GM23248 (cell line): ENCODE data around the gene DNAJC25. TPM values are rescaled to one million over a fixed set of nuclear protein-coding genes. Genes with fewer than 3 reads are reported as not detected.

Experiments
- DNase-seq: peaks from one replicate; pipeline ENCODE4 v3.0.0-alpha.2; 2015
- H2AFZ ChIP-seq: fragments of 200-600 bp; sonication (generic); 2 replicates; pipeline ENCODE4 v1.6.1; 2016; ENCODE audit warnings: antibody characterized with exemption
- H3F3A ChIP-seq: fragments of 200-600 bp; sonication (generic); 2 replicates; pipeline ENCODE4 v1.6.1; 2016; ENCODE audit warnings: mild to moderate bottlenecking, antibody characterized with exemption, mixed run types; ENCODE audit not compliant: insufficient read depth
- H3K27ac ChIP-seq: fragments of 200-600 bp; sonication (generic); 2 replicates; pipeline ENCODE4 v1.5.1; 2016; ENCODE audit warnings: mild to moderate bottlenecking
- H3K27me3 ChIP-seq: fragments of 200-600 bp; sonication (generic); replicated peaks from 2 replicates; pipeline ENCODE4 v1.6.1; 2016; ENCODE audit warnings: mild to moderate bottlenecking; ENCODE audit not compliant: insufficient read depth
- H3K36me3 ChIP-seq: fragments of 200-600 bp; sonication (generic); 2 replicates; pipeline ENCODE4 v1.6.1; 2016; ENCODE audit warnings: low read depth, mild to moderate bottlenecking
- H3K4me1 ChIP-seq: fragments of 200-600 bp; sonication (generic); 2 replicates; pipeline ENCODE4 v1.6.1; 2016; ENCODE audit warnings: mild to moderate bottlenecking; ENCODE audit not compliant: insufficient read depth
- H3K4me2 ChIP-seq: fragments of 200-600 bp; sonication (generic); one replicate; pipeline ENCODE4 v1.6.1; 2016; ENCODE audit warnings: mild to moderate bottlenecking; ENCODE audit not compliant: unreplicated experiment
- H3K4me3 ChIP-seq: fragments of 200-600 bp; sonication (generic); 2 replicates; pipeline ENCODE4 v1.5.1; 2016; ENCODE audit warnings: mild to moderate bottlenecking
- H3K79me2 ChIP-seq: fragments of 200-600 bp; sonication (generic); 2 replicates; pipeline ENCODE4 v1.6.1; 2016; ENCODE audit warnings: mild to moderate bottlenecking; ENCODE audit not compliant: insufficient read depth
- H3K9ac ChIP-seq: fragments of 200-600 bp; sonication (generic); 2 replicates; pipeline ENCODE4 v1.6.1; 2016; ENCODE audit warnings: mild to moderate bottlenecking
- H3K9me2 ChIP-seq: fragments of 200-600 bp; sonication (generic); 2 replicates; pipeline ENCODE4 v1.6.1; 2016; ENCODE audit warnings: mixed run types, mild to moderate bottlenecking, moderate library complexity; ENCODE audit not compliant: insufficient read depth
- H3K9me3 ChIP-seq: fragments of 200-600 bp; sonication (generic); one replicate; pipeline ENCODE4 v1.6.1; 2017; ENCODE audit warnings: low read depth
- H4K20me1 ChIP-seq: fragments of 200-600 bp; sonication (generic); 2 replicates; pipeline ENCODE4 v1.6.0; 2016; ENCODE audit not compliant: insufficient read depth
- EZH2 ChIP-seq: fragments of 200-600 bp; sonication (generic); IDR thresholded peaks from 2 replicates; pipeline ENCODE4 v1.6.1; 2018; ENCODE audit warnings: antibody characterized with exemption, mild to moderate bottlenecking; ENCODE audit not compliant: insufficient read depth, poor library complexity, severe bottlenecking
- EZH2phosphoT487 ChIP-seq: fragments of 200-600 bp; sonication (generic); IDR thresholded peaks from 2 replicates; pipeline ENCODE4 v1.6.1; 2018; ENCODE audit warnings: antibody characterized with exemption, moderate library complexity, mild to moderate bottlenecking, low read depth; ENCODE audit not compliant: insufficient read depth
- WGBS, 2 experiments: methylation state at CpG; one replicate each; pipeline ENCODE4 v1.1.6; 2015 to 2017; ENCODE audit warnings: low lambda C conversion rate in 2 of 2, low coverage in 1 of 2; ENCODE audit errors: missing lambda C conversion rate in 2 of 2; 5-methylcytosine and 5-hydroxymethylcytosine counted together
- in situ Hi-C: fragments of 300-500 bp; cut with MboI; formaldehyde crosslinking; loops from 2 replicates; pipeline ENCODE4 v1.15.0; 2020
- polyA plus RNA-seq: library from polyadenylated mRNA; unstranded; fragments of >200 nt; fragmentation: Nextera tagmentation; extraction: Ambion mirVana; gene quantifications from 2 replicates; pipeline ENCODE4 v1.2.1, GENCODE V29; 2016
- total RNA-seq: library from RNA; depleted of rRNA; stranded (reverse); fragments of >200 nt; shearing (Covaris generic); gene quantifications from 2 replicates; pipeline ENCODE4 v1.2.3, GENCODE V29; 2014; rRNA removed

Gene DNAJC25
- total and polyA plus RNA-seq, 2 experiments from 2014 or later = 10.2 to 14.4 TPM

DNA sequence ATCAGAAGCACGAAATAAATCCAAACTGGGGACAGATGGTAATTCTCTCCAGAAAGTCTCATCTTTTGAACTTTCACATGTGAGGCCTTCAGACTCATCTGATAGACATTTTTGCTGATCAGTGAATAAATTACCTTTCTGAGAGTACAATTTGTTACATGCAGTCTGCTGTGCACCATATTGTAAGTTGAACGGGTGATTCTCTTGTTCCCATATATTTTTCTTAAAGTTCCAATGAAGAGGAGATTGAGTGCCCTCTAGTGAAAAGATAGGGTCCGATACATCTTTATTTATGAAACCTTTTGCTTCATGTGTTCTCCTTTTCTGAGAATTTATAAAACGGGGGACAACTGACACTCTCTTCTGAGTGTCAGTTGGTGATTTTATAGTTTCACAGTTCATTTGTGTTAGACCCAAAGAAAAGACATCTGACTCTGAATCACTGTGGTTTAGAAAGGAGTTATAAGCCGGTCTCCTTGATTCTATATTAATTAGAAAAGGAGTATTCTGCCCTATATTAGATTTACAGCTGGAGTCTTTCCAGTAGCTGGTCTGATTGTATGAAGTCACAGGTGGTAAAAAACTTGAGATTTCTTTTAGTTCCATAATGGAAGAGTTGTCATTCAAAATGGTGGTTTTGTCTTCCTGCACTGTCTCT lies 60.7 kb downstream of the DNAJC25 start:
- no peak for TF ChIP-seq EZH2phosphoT487
- no peak for TF ChIP-seq EZH2
- H3K9me3 ChIP-seq = no peaks in the 10 kb centered on the region
- peak; percentile 49 for DNase-seq
- H3K4me3 ChIP-seq = no peak overlapping the region
- in situ Hi-C loops = no loop called here
- 51 to 52% methylated on average over 5 of the region's 5 CpGs for WGBS, 2 experiments
- H3K27ac ChIP-seq = no peak overlapping the region
- H3K9me2 ChIP-seq = no peaks in the 10 kb centered on the region
- no peaks in the 10 kb centered on the region; the same call in 1 of the 2 replicates for H3K4me1 ChIP-seq
- H3K9ac ChIP-seq = no peak overlapping the region
- no peak overlapping the region for H3K4me2 ChIP-seq
- no peaks in the 10 kb centered on the region for H3K79me2 ChIP-seq
- no peaks in the 10 kb centered on the region for H3F3A ChIP-seq
- H2AFZ ChIP-seq = peak overlapping the region; percentile 75
- H3K36me3 ChIP-seq = no peaks in the 10 kb centered on the region
- H4K20me1 ChIP-seq = no peaks in the 10 kb centered on the region
- H3K27me3 ChIP-seq = no peaks in the 10 kb centered on the region

DNA sequence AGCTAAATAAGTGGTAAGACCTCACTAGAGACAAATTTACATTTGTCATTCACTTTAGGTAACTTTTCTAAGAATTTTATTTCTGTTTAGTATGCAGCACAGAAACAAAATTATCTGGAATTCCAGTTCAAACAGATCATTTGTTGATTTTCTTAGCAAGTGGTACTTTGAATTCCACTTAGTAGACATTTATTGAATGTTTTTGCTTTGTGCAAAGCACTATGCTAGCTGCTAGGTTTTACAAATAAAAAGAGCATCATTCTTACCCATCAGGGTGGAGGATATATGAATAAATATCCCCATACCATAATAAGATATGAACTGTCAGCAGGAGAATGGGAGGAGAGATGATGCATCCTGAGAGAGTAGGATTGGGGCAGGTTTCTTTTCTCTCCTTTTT lies 65.7 kb downstream of the DNAJC25 start:
- Histone ChIP-seq H3K36me3 (no peaks in the 10 kb centered on the region), H3K79me2 (no peaks in the 10 kb centered on the region), H3K4me3 (no peak overlapping the region), H3K9ac (no peak overlapping the region), H3K27me3 (no peaks in the 10 kb centered on the region), H3K4me1 (no peaks in the 10 kb centered on the region; the same call in 1 of the 2 replicates), H2AFZ (no peak overlapping the region), H3K27ac (no peak overlapping the region), H3F3A (no peaks in the 10 kb centered on the region), H3K9me3 (no peaks in the 10 kb centered on the region), H4K20me1 (no peaks in the 10 kb centered on the region), H3K4me2 (no peak overlapping the region), H3K9me2 (no peaks in the 10 kb centered on the region)
- in situ Hi-C loops = no loop called here
- DNase-seq = no peak
- TF ChIP-seq EZH2phosphoT487 (no peak), EZH2 (no peak)

DNA sequence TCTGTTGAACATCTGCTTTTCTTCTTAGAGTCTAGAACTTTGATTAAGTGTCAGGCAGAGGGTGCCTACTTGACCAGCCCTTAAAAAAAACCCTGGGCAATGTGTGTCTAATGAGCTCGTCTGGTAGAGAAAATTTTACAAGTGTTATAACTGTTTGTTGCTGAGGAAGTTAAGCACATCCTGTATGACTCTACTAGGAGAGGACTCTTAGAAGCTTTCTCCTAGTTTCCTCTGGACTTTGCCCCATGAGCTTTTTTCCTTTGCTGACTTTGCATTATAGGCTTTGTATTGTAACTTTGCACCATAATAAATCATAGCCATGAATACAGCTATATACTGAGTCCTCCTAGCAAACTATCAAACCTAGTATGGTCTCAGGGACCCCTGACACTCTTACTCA lies 69.6 kb downstream of the DNAJC25 start:
- no peak for TF ChIP-seq EZH2
- no peak for TF ChIP-seq EZH2phosphoT487
- DNase-seq = no peak
- H3K9me3 ChIP-seq = no peaks in the 10 kb centered on the region
- no peaks in the 10 kb centered on the region for H3K36me3 ChIP-seq
- in situ Hi-C loops = no loop called here
- no peaks in the 10 kb centered on the region for H3F3A ChIP-seq
- H3K27ac ChIP-seq = no peak overlapping the region
- no peaks in the 10 kb centered on the region for H3K9me2 ChIP-seq
- H3K79me2 ChIP-seq = no peaks in the 10 kb centered on the region
- H3K9ac ChIP-seq = no peak overlapping the region
- 62 to 71% methylated on average over 1 of the region's 1 CpG for WGBS, 2 experiments
- H2AFZ ChIP-seq = no peak overlapping the region
- no peaks in the 10 kb centered on the region for H3K27me3 ChIP-seq
- no peak overlapping the region for H3K4me3 ChIP-seq
- no peaks in the 10 kb centered on the region; the same call in 1 of the 2 replicates for H4K20me1 ChIP-seq
- no peaks in the 10 kb centered on the region for H3K4me1 ChIP-seq
- no peak overlapping the region for H3K4me2 ChIP-seq

Other genes starting within 250 kb of the DNAJC25 start
- 51.1 and 65.3 TPM in 2 replicates for gene ECPAS, start 147.0 kb upstream of the DNAJC25 start, total RNA-seq
- 32.0 and 32.9 TPM in 2 replicates for gene ECPAS, start 147.0 kb upstream of the DNAJC25 start, polyA plus RNA-seq
- gene ZNF483, start 106.2 kb upstream of the DNAJC25 start, total RNA-seq = 0.25 and 0.32 TPM in 2 replicates
- 0.18 and 0.49 TPM in 2 replicates for gene ZNF483, start 106.2 kb upstream of the DNAJC25 start, polyA plus RNA-seq
- 65.2 and 74.9 TPM in 2 replicates for gene PTGR1, start 31.7 kb upstream of the DNAJC25 start, total RNA-seq
- 91.9 and 99.5 TPM in 2 replicates for gene PTGR1, start 31.7 kb upstream of the DNAJC25 start, polyA plus RNA-seq
- 110 and 116 TPM in 2 replicates for gene GNG10, start 30.3 kb downstream of the DNAJC25 start, total RNA-seq
- gene GNG10, start 30.3 kb downstream of the DNAJC25 start, polyA plus RNA-seq = 121 and 122 TPM in 2 replicates
- gene SHOC1, start 163.6 kb downstream of the DNAJC25 start, total RNA-seq = not detected in 2 replicates
- 0.09 and 0.11 TPM in 2 replicates for gene SHOC1, start 163.6 kb downstream of the DNAJC25 start, polyA plus RNA-seq